Gastrocnemius medialis (tissue), 4 donors: ENCODE results near the gene SFMBT1. TPM values are rescaled to one million over a fixed set of nuclear protein-coding genes. Genes with fewer than 3 reads are reported as not detected.

Experiments used
- ATAC-seq, 2 donors: fragments of 150-250 bp; one replicate each; pipeline ENCODE4 v1.9.1; 2016
- DNase-seq, 2 donors: peaks; one replicate each; pipeline ENCODE4 v3.0.0-alpha.2; 2019
- H3K27ac ChIP-seq, 4 donors: fragments of 200-600 bp; sonication (generic); 1 replicate in 1 of 4; 2 replicates in 3 of 4; pipeline ENCODE4 v1.5.1; 2016 to 2018; ENCODE audit warnings: mild to moderate bottlenecking in 2 of 4, moderate library complexity in 1 of 4
- H3K27me3 ChIP-seq, 3 donors: fragments of 200-600 bp; sonication (generic) in 2 of 3; 1 replicate in 1 of 3; 2 replicates in 2 of 3; pipeline versions ENCODE4 v1.5.1 to v1.6.0; 2016 to 2019; ENCODE audit warnings: mild to moderate bottlenecking in 1 of 3, moderate library complexity in 1 of 3
- H3K36me3 ChIP-seq, 2 donors: fragments of 200-600 bp; sonication (generic) in 1 of 2; one replicate each; pipeline ENCODE4 v1.5.1; 2017 to 2018
- H3K4me1 ChIP-seq, 2 donors: fragments of 200-600 bp; sonication (generic) in 1 of 2; one replicate each; pipeline ENCODE4 v1.5.1; 2016 to 2017; ENCODE audit warnings: mild to moderate bottlenecking in 2 of 2
- H3K4me3 ChIP-seq, 4 donors: fragments of 200-600 bp; sonication (generic) in 3 of 4; 1 replicate in 1 of 4; 2 replicates in 3 of 4; pipeline ENCODE4 v1.5.1; 2016 to 2019; ENCODE audit warnings: mild to moderate bottlenecking in 2 of 4
- H3K9me3 ChIP-seq, 3 donors: fragments of 200-600 bp; sonication (generic) in 2 of 3; 1 replicate in 1 of 3; 2 replicates in 2 of 3; pipeline ENCODE4 v1.5.1; 2016 to 2019
- CTCF ChIP-seq, 5 experiments: fragments of 450-650 bp in 3 of 5; fragments of 200-600 bp in 2 of 5; sonication (generic) in 2 of 5; IDR thresholded peaks in 4 of 5; conservative IDR thresholded peaks in 1 of 5; 1 replicate in 4 of 5; 2 replicates in 1 of 5; pipeline ENCODE4 v1.5.1; 2016 to 2019; ENCODE audit warnings: antibody characterized with exemption in 5 of 5, mild to moderate bottlenecking in 3 of 5, moderate library complexity in 3 of 5
- POLR2A ChIP-seq, 2 donors: fragments of 450-650 bp; IDR thresholded peaks; one replicate each; pipeline ENCODE4 v1.6.1; 2017; ENCODE audit warnings: antibody characterized with exemption in 2 of 2, mild to moderate bottlenecking in 2 of 2, moderate library complexity in 2 of 2
- in situ Hi-C, 4 donors: fragments of 200-750 bp; cut with MboI; loops; one replicate each; pipeline versions ENCODE4 v1.15.0 to v1.8.0; 2017; ENCODE audit warnings: low sequenced_read_pairs in 4 of 4
- intact Hi-C: fragments of 100-400 bp; cut with DNase I; formaldehyde crosslinking; loops from one replicate; pipeline ENCODE4 v1.15.1; 2023; ENCODE audit warnings: low total_unique reads
- total RNA-seq, 4 donors: library from RNA; depleted of rRNA; stranded (reverse); fragments of >200 nt; gene quantifications; one replicate each; pipeline versions ENCODE4 v1.1.0 to v1.2.3, GENCODE V29; 2016

SFMBT1 gene
- 10 to 100 TPM; 17.5 to 39.7 (median 29.8) TPM for total RNA-seq

GRCh38 chr3:53045518-53046170, at the start of gene SFMBT1:
Gene SFMBT1 (minus strand): TSS chr3:53046073. CDS start chr3:52969128, 76,945 bp downstream.
- no peaks in the 10 kb centered on the region for H3K9me3 ChIP-seq
- H3K27me3 ChIP-seq: no peaks in the 10 kb centered on the region
- H3K27ac ChIP-seq: peak within 1 kb of the TSS; percentile 90 to 98 (median 95)
- H3K4me3 ChIP-seq: peak within 1 kb of the TSS; percentile 81 to 94 (median 90)
- intact Hi-C loops: loop anchor here (2.0 to 5.0 kb wide), 4 partner anchors 27 to 338 kb away; partner anchors contain the start of genes GLT8D1, RFT1 and SPCS1
- no peaks in the 10 kb centered on the region for H3K36me3 ChIP-seq
- TF ChIP-seq CTCF (IDR thresholded peaks at IDR 0.05 in 4 of 5, conservative IDR thresholded peaks at IDR 0.05 in 1 of 5) (no peak), POLR2A (IDR thresholded peaks at IDR 0.05) (peak; percentile 69 to 72)
- ATAC-seq: peak; percentile 77 to 82
- H3K4me1 ChIP-seq: peaks cover 10 to 12% of the 10 kb centered on the region in 2 donors
- peak; percentile 36 to 55 for DNase-seq
- in situ Hi-C loops: no loop called here

- DNase-seq (no peak), ATAC-seq (no peak)
- TF ChIP-seq POLR2A (IDR thresholded peaks at IDR 0.05): no peak
- no peak for TF ChIP-seq CTCF (IDR thresholded peaks at IDR 0.05 in 4 of 5, conservative IDR thresholded peaks at IDR 0.05 in 1 of 5)
- Histone ChIP-seq H3K27ac (no peak overlapping the region), H3K4me3 (no peak overlapping the region), H3K4me1 (no peaks in the 10 kb centered on the region), H3K36me3 (peaks cover 0 to 54% of the 10 kb centered on the region in 2 donors), H3K27me3 (no peaks in the 10 kb centered on the region), H3K9me3 (no peaks in the 10 kb centered on the region)
- intact Hi-C loops (no loop called here), in situ Hi-C loops (loop anchor here in 1 of 4 donors (25.0 kb wide), 1 partner anchor 356 kb away; no protein-coding TSS in a partner anchor)
These were observed 47.1 kb upstream of the SFMBT1 start for GRCh38 chr3:53092942-53093341.

- Histone ChIP-seq H3K4me3 (no peak overlapping the region), H3K27ac (no peak overlapping the region), H3K27me3 (no peaks in the 10 kb centered on the region), H3K9me3 (no peaks in the 10 kb centered on the region), H3K4me1 (no peaks in the 10 kb centered on the region), H3K36me3 (peaks cover 0 to 53% of the 10 kb centered on the region in 2 donors)
- in situ Hi-C loops: loop anchor here in 1 of 4 donors (25.0 kb wide), 1 partner anchor 355 kb away; no protein-coding TSS in a partner anchor
- intact Hi-C loops: no loop called here
- DNase-seq: no peak
- ATAC-seq: no peak
- TF ChIP-seq POLR2A (IDR thresholded peaks at IDR 0.05) (no peak), CTCF (IDR thresholded peaks at IDR 0.05 in 4 of 5, conservative IDR thresholded peaks at IDR 0.05 in 1 of 5) (no peak)
These were observed 46.3 kb upstream of the SFMBT1 start for GRCh38 chr3:53092216-53092615.

GRCh38 chr3:53091011-53091410, 45.1 kb upstream of the SFMBT1 start:
- in situ Hi-C loops (loop anchor here in 1 of 4 donors (25.0 kb wide), 1 partner anchor 354 kb away; no protein-coding TSS in a partner anchor), intact Hi-C loops (no loop called here)
- Histone ChIP-seq H3K36me3 (peaks cover 0 to 48% of the 10 kb centered on the region in 2 donors), H3K4me3 (no peak overlapping the region), H3K4me1 (no peaks in the 10 kb centered on the region), H3K27me3 (no peaks in the 10 kb centered on the region), H3K27ac (no peak overlapping the region), H3K9me3 (no peaks in the 10 kb centered on the region)
- TF ChIP-seq POLR2A (IDR thresholded peaks at IDR 0.05) (no peak), CTCF (IDR thresholded peaks at IDR 0.05 in 4 of 5, conservative IDR thresholded peaks at IDR 0.05 in 1 of 5) (no peak)
- DNase-seq: no peak
- no peak for ATAC-seq
